Measurements from ENCODE around the gene CCDC78. TPM values are rescaled to one million over a fixed set of nuclear protein-coding genes. Genes with fewer than 3 reads are reported as not detected.
"Not testable (repeated sequence)": the region's sequence is repeated elsewhere in the genome, so short reads cannot be mapped to it uniquely, and the experiment has no call there.

CCDC78 gene
- total RNA-seq, 1 donor, result 1.3 TPM

DNA sequence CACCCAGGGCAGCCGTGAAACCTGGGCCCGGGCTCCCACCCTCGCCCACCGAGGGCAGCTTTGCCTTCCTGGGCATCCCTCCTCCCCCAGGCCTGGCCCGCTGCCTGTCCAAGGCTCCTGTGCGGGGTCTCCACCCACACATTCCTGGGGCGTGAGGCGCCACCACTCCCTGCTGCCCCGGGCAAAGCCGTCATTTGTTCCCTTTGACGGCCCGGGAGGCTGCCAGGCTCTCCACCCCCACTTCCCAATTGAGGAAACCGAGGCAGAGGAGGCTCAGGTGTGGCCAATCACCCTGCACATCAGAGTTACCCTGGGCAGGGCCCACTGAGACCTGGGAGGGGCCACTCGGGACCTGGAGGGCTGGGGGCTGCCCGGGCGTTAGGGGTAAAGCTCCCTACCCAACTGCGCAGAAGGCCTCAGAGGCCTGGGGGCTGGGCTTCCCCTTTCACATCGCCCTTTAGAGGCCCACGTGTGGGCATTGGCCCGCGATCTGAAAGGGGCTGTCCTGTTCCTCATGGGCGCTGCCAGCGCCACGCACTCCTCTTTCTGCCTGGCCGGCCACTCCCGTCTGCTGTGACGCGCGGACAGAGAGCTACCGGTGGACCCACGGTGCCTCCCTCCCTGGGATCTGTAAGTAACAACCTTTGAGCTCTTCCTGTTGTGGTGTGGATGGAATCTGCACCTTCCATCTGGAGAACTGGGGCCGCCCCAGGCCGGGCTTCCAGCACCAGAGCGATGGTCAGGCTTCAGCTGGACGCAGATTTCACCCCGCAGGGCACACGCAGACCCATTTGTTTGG is 34.5 kb upstream of the CCDC78 start, which contains the start of gene MSLN:
MSLN (plus strand) TSS at position 190 of the 799 bp plus-strand sequence. CDS start 1,947 bp downstream, outside the sequence.
- no peak within 1 kb of the TSS for H3K4me3 ChIP-seq (ENCODE audit: low read depth, low read length)
- TF ChIP-seq, protein P1, sequence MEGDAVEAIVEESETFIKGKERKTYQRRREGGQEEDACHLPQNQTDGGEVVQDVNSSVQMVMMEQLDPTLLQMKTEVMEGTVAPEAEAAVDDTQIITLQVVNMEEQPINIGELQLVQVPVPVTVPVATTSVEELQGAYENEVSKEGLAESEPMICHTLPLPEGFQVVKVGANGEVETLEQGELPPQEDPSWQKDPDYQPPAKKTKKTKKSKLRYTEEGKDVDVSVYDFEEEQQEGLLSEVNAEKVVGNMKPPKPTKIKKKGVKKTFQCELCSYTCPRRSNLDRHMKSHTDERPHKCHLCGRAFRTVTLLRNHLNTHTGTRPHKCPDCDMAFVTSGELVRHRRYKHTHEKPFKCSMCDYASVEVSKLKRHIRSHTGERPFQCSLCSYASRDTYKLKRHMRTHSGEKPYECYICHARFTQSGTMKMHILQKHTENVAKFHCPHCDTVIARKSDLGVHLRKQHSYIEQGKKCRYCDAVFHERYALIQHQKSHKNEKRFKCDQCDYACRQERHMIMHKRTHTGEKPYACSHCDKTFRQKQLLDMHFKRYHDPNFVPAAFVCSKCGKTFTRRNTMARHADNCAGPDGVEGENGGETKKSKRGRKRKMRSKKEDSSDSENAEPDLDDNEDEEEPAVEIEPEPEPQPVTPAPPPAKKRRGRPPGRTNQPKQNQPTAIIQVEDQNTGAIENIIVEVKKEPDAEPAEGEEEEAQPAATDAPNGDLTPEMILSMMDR (IDR thresholded peaks at IDR 0.05; ENCODE audit: insufficient read depth, low read depth, low read length), result no peak
- DNase-seq (ENCODE audit: low read depth), result peak; percentile 12

DNA sequence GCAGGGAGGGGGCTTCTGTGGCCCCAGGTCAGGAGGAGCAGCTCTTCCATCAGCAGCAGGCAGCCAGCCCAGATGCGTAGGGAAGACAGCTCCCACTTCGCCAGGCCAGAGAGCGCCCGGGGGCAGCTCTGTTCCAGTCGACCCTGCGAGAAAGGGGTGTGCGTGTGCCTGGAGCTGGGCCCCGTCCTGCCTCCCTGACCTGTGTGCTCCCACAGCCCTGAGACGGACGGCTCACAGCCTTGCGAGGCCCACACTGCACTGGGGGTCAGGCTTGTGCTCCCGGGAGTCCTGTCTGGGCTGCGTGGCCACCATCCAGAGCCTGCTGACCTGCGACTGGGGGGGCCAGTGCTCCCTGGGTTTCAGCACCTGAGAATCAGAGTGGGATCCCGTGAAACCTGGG is 33.8 kb upstream of the CCDC78 start:
- no peak for DNase-seq (ENCODE audit: low read depth)
- H3K4me3 ChIP-seq (ENCODE audit: low read depth, low read length), result no peak overlapping the region
- TF ChIP-seq, protein P1 (IDR thresholded peaks at IDR 0.05; ENCODE audit: insufficient read depth, low read depth, low read length), result no peak

DNA sequence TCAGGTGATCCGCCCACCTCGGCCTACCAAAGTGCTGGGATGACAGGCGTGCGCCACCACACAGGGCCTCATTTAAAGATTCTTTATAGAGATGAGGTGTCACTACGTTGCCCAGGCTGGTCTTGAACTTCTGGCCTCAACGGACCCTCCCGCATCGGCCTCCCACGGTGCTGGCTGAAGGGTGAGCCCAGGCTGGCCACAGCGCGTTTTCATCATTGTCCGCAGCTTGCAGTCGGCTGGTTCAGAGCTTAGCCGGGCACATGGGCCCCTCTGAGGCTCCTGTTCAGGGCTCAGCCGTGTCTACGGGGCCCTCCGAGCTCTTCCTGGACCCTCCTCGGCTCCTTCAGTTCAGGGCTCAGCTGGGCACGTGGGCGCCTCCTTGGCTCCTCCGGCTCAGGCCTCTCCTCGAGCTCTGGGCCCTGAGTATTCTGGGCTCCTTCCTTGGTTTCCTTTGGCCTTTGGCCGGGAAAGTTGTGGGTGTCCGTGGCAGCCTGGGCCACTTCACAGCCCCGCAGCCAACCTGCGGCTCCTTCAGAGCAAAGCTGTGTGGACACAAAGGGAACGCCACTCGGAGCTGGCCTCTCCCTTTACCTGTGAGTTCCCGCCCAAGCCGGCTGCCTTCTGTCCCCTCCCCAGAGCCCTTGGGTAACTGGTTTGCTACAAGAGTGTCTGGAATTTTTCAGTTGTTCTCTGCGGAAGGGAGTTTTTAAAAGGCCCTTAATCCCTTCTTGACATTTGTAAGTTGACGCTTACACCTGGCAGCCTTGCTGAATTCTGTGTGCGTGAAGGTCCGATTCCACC is 33.1 kb upstream of the CCDC78 start:
- TF ChIP-seq, protein P1 (IDR thresholded peaks at IDR 0.05; ENCODE audit: insufficient read depth, low read depth, low read length), result no peak
- DNase-seq (ENCODE audit: low read depth), result no peak
- H3K4me3 ChIP-seq (ENCODE audit: low read depth, low read length), result no peak overlapping the region

DNA sequence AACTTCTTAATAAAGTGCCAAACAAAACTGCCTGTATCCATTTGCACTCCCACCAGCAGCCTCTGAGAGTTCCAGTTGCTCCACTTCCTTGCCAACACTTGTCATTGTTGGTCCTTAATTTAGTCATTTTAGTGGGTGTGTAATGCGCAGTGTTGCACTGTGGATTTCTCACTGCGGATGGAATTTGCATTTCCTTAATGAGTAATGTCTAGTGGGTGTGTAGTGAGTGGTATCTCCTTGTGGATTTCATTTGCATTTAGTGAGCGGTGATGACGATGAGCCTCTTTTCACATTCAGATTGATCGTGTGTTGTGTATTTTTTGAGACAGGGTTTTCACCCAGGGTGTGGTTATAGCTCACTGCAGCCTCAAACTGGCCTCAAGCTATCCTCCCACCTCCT is 30.2 kb upstream of the CCDC78 start:
- H3K4me3 ChIP-seq (ENCODE audit: low read depth, low read length), result no peak overlapping the region
- TF ChIP-seq, protein P1 (IDR thresholded peaks at IDR 0.05; ENCODE audit: insufficient read depth, low read depth, low read length), result no peak
- DNase-seq (ENCODE audit: low read depth), result no peak

DNA sequence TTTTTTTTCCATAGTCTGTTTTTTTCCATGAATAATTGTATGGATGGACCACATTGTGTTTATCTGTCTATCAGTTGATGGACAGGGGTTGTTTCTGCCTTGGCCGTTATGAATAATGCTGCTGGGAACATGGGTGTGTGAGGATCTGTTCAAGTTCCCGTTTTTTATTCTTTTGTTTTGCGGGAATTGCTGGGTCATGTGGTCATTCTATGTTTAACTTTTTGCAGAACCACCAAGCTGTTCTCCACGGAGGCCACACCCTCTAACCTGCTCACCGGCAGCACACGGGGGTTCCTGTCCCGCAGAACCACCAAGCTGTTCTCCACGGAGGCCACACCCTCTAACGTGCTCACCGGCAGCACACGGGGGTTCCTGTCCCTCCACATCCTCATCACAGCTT is 28.4 kb upstream of the CCDC78 start:
- H3K4me3 ChIP-seq (ENCODE audit: low read depth, low read length), result no peak overlapping the region
- no peak for DNase-seq (ENCODE audit: low read depth)
- TF ChIP-seq, protein P1 (IDR thresholded peaks at IDR 0.05; ENCODE audit: insufficient read depth, low read depth, low read length), result no peak

DNA sequence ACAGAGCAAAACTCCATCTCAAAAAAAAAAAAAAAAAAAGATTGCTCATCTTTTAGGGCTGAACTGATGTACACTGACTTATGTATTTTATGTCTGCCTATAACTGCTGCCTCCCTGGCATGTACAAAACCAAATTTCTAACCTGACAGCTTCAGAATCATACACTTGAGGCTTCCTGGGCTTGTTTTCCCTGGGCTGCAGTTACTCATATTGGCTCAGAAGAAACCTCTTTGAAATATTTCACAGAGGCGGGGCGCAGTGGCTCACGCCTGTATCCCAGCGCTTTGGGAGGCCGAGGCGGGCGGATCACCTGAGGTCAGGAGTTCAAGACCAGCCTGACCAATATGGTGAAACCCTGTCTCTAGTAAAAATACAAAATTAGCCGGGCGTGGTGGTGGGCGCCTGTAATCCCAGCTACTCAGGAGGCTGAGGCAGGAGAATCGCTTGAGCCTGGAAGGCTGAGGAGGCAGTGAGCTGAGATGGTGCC is 27.9 kb upstream of the CCDC78 start:
- not testable (repeated sequence) for H3K4me3 ChIP-seq (ENCODE audit: low read depth, low read length); DNase-seq (ENCODE audit: low read depth)

DNA sequence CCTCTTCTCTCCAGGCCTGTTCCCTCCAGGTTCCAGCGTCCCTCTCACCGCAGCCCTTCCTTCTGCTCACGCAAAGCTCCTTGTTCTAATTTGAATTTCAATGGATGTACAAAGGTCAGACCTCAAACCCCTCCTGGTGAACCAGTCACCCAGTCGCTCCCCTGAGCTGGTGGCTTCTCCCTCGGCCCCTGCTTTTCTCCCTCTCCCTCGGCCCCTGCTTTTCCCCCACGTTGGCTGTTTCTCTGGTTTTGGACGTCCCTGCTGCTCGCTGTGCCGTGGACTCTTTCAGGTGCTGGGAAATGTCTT is 25.7 kb upstream of the CCDC78 start:
- H3K4me3 ChIP-seq (ENCODE audit: low read depth, low read length), result no peak overlapping the region
- DNase-seq (ENCODE audit: low read depth), result no peak
- TF ChIP-seq, protein P1 (IDR thresholded peaks at IDR 0.05; ENCODE audit: insufficient read depth, low read depth, low read length), result no peak
